Measurements from ENCODE around the gene XDH.

DNA sequence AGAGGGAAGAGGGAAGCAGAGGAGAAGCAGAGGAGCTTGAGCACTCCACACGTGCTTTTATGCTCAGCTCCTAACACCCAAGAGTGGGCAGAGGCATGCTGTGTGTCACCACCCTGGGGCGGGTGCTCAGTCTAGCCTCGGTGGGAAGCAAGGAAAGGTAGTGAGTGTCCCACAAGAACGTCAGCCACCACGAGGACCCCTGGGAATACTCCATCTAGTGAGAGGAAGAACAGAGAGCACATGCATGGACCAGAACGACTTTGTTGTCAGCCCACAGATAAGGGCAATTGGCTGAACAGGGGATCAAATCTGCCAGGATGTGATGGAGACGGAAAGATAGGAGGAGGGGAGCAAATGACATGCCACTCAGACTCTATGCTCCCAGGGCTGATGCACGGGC, 83.4 kb downstream of the XDH start:
- no peak for TF ChIP-seq POLR2A (IDR thresholded peaks at IDR 0.05)
- TF ChIP-seq, protein P1, sequence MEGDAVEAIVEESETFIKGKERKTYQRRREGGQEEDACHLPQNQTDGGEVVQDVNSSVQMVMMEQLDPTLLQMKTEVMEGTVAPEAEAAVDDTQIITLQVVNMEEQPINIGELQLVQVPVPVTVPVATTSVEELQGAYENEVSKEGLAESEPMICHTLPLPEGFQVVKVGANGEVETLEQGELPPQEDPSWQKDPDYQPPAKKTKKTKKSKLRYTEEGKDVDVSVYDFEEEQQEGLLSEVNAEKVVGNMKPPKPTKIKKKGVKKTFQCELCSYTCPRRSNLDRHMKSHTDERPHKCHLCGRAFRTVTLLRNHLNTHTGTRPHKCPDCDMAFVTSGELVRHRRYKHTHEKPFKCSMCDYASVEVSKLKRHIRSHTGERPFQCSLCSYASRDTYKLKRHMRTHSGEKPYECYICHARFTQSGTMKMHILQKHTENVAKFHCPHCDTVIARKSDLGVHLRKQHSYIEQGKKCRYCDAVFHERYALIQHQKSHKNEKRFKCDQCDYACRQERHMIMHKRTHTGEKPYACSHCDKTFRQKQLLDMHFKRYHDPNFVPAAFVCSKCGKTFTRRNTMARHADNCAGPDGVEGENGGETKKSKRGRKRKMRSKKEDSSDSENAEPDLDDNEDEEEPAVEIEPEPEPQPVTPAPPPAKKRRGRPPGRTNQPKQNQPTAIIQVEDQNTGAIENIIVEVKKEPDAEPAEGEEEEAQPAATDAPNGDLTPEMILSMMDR (IDR thresholded peaks at IDR 0.05), result no peak

All from Peyer's patch (tissue), 4 donors.